Measurements from ENCODE around the gene DEPDC7. TPM values are rescaled to one million over a fixed set of nuclear protein-coding genes. Genes with fewer than 3 reads are reported as not detected.

Gene DEPDC7
- total and polyA plus RNA-seq, 2 of the 13 experiments (the other 11 are each of a cell fraction or from before 2014, with no cell fraction given), result 17.3 to 33.3 TPM

GRCh38 chr11:33039274-33040032, 23.8 kb downstream of the DEPDC7 start, which contains the start of gene TCP11L1 (continued):
- TF ChIP-seq ZEB1 (IDR thresholded peaks at IDR 0.05; ENCODE audit: insufficient replicate concordance, low read depth), result no peak
- TF ChIP-seq ZNF816 (CRISPR knock-in tag; IDR thresholded peaks at IDR 0.05; ENCODE audit: borderline replicate concordance), result no peak
- TF ChIP-seq GATAD1 (CRISPR knock-in tag; IDR thresholded peaks at IDR 0.05), result no peak
- TF ChIP-seq ZNF432 (CRISPR knock-in tag; IDR thresholded peaks at IDR 0.05; ENCODE audit: borderline replicate concordance), result no peak
- no peak for TF ChIP-seq ZNF724P (CRISPR knock-in tag; IDR thresholded peaks at IDR 0.05; ENCODE audit: borderline replicate concordance)
- 0 out of 2 replicates have a peak, but pooled peaks have one; percentile 40 for TF ChIP-seq ZXDC (CRISPR knock-in tag; IDR thresholded peaks at IDR 0.05)
- TF ChIP-seq POGK (CRISPR knock-in tag; conservative IDR thresholded peaks at IDR 0.05), result peak; percentile 65; the same call in 1 of the 2 replicates
- no peak for TF ChIP-seq ETV6 (CRISPR knock-in tag; conservative IDR thresholded peaks at IDR 0.05)
- no peak for TF ChIP-seq ATAD3A (CRISPR knock-in tag; IDR thresholded peaks at IDR 0.05)
- no peak for TF ChIP-seq ZNF512B (CRISPR knock-in tag; IDR thresholded peaks at IDR 0.05; ENCODE audit: borderline replicate concordance)
- no peak for TF ChIP-seq FLYWCH1 (CRISPR knock-in tag; IDR thresholded peaks at IDR 0.05)
- peak; percentile 72 for TF ChIP-seq ZNF205 (CRISPR knock-in tag; IDR thresholded peaks at IDR 0.05)
- TF ChIP-seq ZFP37 (CRISPR knock-in tag; IDR thresholded peaks at IDR 0.05; ENCODE audit: borderline replicate concordance), result no peak
- TF ChIP-seq PAF1 (CRISPR knock-in tag; IDR thresholded peaks at IDR 0.05), result no peak
- TF ChIP-seq ZNF484 (CRISPR knock-in tag; IDR thresholded peaks at IDR 0.05; ENCODE audit: borderline replicate concordance, low read depth), result no peak
- TF ChIP-seq FOXC1 (CRISPR knock-in tag; IDR thresholded peaks at IDR 0.05; ENCODE audit: borderline replicate concordance), result peak; percentile 81; the same call in 1 of the 2 replicates
- TF ChIP-seq TBX2 (CRISPR knock-in tag; IDR thresholded peaks at IDR 0.05; ENCODE audit: borderline replicate concordance), result 0 out of 2 replicates have a peak, but pooled peaks have one; percentile 47
- peak; percentile 95 for TF ChIP-seq CAMTA2 (CRISPR knock-in tag; IDR thresholded peaks at IDR 0.05; ENCODE audit: borderline replicate concordance)
- TF ChIP-seq ONECUT2 (CRISPR knock-in tag; IDR thresholded peaks at IDR 0.05), result no peak
- TF ChIP-seq KDM5A (IDR thresholded peaks at IDR 0.05; ENCODE audit: borderline replicate concordance, low read length), result peak; percentile 46; the same call in 1 of the 2 replicates
- no peak for TF ChIP-seq BHLHE40 (IDR thresholded peaks at IDR 0.05; ENCODE audit: low read length)
- TF ChIP-seq WIZ (CRISPR knock-in tag; IDR thresholded peaks at IDR 0.05), result no peak
- peak; percentile 50; the same call in 1 of the 2 replicates for TF ChIP-seq GFI1 (CRISPR knock-in tag; IDR thresholded peaks at IDR 0.05; ENCODE audit: borderline replicate concordance)
